Measurements from ENCODE around the gene C4orf51. TPM values are rescaled to one million over a fixed set of nuclear protein-coding genes. Genes with fewer than 3 reads are reported as not detected.

C4orf51 gene
- total RNA-seq: not detected in 2 replicates

GRCh38 chr4:145679991-145680455 lies at the start of gene C4orf51:
C4orf51 (plus strand) TSS chr4:145680146; CDS start chr4:145680204, 58 bp downstream.

Other genes with a start within 250 kb of the C4orf51 start
- 10.1 and 10.5 TPM in 2 replicates for gene SMAD1, start 198.3 kb upstream of the C4orf51 start, total RNA-seq
- gene MMAA, start 60.8 kb upstream of the C4orf51 start, total RNA-seq: 3.7 and 8.8 TPM in 2 replicates